CD4-positive, alpha-beta T cell (primary cell): Measurements from ENCODE around the gene CACNA2D2. TPM values are rescaled to one million over a fixed set of nuclear protein-coding genes. Genes with fewer than 3 reads are reported as not detected.

Experiments
- ATAC-seq: fragments of 200-7000 bp; cut with Tn5 transposase; one replicate; pipeline ENCODE4 v1.10.0; 2022; ENCODE audit warnings: mild to moderate bottlenecking; ENCODE audit not compliant: poor library complexity
- CTCF ChIA-PET: fragments of 350-600 bp; sonication (Branson Sonifier 250); formaldehyde crosslinking; loops from one replicate; lab custom pipeline; 2021; ENCODE audit warnings: antibody characterized with exemption, inconsistent platforms; lab: Charles Lee
- POLR2A ChIA-PET: fragments of 350-600 bp; sonication (Branson Sonifier 250); formaldehyde crosslinking; loops from one replicate; lab custom pipeline; 2021; ENCODE audit warnings: antibody characterized with exemption, inconsistent platforms; lab: Charles Lee
- DNase-seq, 14 experiments: peaks; one replicate each; pipeline ENCODE4 v3.0.0-alpha.2; 2013 to 2020; ENCODE audit warnings: mixed read lengths in 2 of 14
- H3K27ac ChIP-seq, 2 donors: one replicate each; pipeline versions ENCODE4 v1.5.1 to v1.7.0; 2013; ENCODE audit warnings: low read length in 2 of 2, low read depth in 1 of 2, mild to moderate bottlenecking in 1 of 2
- H3K27me3 ChIP-seq, 2 experiments: 1 replicate in 1 of 2; 2 replicates in 1 of 2; pipeline versions ENCODE4 v1.6.1 to v1.7.0; 2013; ENCODE audit warnings: low read length in 2 of 2, control low read depth in 1 of 2, mild to moderate bottlenecking in 1 of 2, moderate library complexity in 1 of 2; ENCODE audit not compliant: insufficient read depth in 2 of 2, control insufficient read depth in 1 of 2
- H3K36me3 ChIP-seq: one replicate; pipeline ENCODE4 v1.6.1; 2013; ENCODE audit warnings: low read length, control low read depth; ENCODE audit not compliant: insufficient read depth
- H3K4me1 ChIP-seq: one replicate; pipeline ENCODE4 v1.6.1; 2013; ENCODE audit warnings: low read length, control low read depth; ENCODE audit not compliant: insufficient read depth
- H3K4me3 ChIP-seq: one replicate; pipeline ENCODE4 v1.5.1; 2013; ENCODE audit warnings: mild to moderate bottlenecking, low read length, moderate library complexity
- H3K9me3 ChIP-seq, 2 experiments: 1 replicate in 1 of 2; 2 replicates in 1 of 2; pipeline versions ENCODE4 v1.6.1 to v1.7.0; 2013; ENCODE audit warnings: low read length in 2 of 2, mild to moderate bottlenecking in 2 of 2, control low read depth in 1 of 2, moderate library complexity in 1 of 2; ENCODE audit not compliant: control insufficient read depth in 1 of 2, insufficient read depth in 1 of 2
- H3K27ac Mint-ChIP-seq: one replicate; pipeline ENCODE4 v1.8.0; 2020; ENCODE audit warnings: mixed read lengths
- H3K27me3 Mint-ChIP-seq: one replicate; pipeline ENCODE4 v1.8.0; 2021; ENCODE audit warnings: mixed read lengths
- H3K36me3 Mint-ChIP-seq: one replicate; pipeline ENCODE4 v1.8.0; 2021; ENCODE audit warnings: low read depth, mixed read lengths
- H3K4me1 Mint-ChIP-seq: one replicate; pipeline ENCODE4 v1.8.0; 2021; ENCODE audit warnings: low read depth, mixed read lengths
- H3K4me3 Mint-ChIP-seq: one replicate; pipeline ENCODE4 v1.8.0; 2020; ENCODE audit warnings: mild to moderate bottlenecking, mixed read lengths
- H3K9me3 Mint-ChIP-seq: one replicate; pipeline ENCODE4 v1.8.0; 2020; ENCODE audit warnings: mixed read lengths
- intact Hi-C, 2 experiments: fragments of 100-400 bp; cut with DNase I in 1 of 2; cut with micrococcal nuclease in 1 of 2; formaldehyde crosslinking; loops; one replicate each; pipeline versions ENCODE4 v1.15.1 to v1.9.0; 2023 to 2025; cut with DNase I, micrococcal nuclease
- total RNA-seq, 174 experiments: library from RNA in 2 of 174; stranded (reverse) in 2 of 174; gene quantifications; one replicate each; pipeline ENCODE4 v1.2.3 and lab custom pipeline; 2021 to 2026
- TF ChIP-seq, protein P1 (sequence below): fragments of 200-600 bp; IDR thresholded peaks from one replicate; pipeline ENCODE4 v1.8.0; 2022; ENCODE audit warnings: antibody characterized with exemption, mild to moderate bottlenecking

CACNA2D2 gene
- total RNA-seq, 2 experiments from 2014 or later = 2.5 to 3.8 TPM

DNA sequence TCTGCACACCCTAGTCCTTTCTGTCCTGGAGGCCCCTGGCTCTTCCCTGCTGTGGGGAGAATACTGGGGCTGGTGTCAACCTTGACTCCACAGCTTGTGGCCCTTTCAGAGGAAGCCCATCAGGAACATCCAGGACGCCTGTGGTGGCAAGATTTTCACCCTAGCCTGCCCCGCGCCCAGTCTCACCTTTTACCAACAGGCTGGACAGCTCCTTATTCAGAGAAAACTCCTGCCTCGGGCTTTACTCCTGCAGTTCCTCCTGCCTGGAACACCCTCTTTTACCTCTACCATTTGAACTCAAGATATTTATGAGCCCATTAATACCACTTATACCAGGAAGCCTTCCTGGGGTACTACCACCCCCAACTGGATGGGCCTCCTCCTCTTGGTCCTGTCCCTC, 2.7 kb upstream of the CACNA2D2 start:
- H3K27ac Mint-ChIP-seq = no peak overlapping the region
- TF ChIP-seq, protein P1, sequence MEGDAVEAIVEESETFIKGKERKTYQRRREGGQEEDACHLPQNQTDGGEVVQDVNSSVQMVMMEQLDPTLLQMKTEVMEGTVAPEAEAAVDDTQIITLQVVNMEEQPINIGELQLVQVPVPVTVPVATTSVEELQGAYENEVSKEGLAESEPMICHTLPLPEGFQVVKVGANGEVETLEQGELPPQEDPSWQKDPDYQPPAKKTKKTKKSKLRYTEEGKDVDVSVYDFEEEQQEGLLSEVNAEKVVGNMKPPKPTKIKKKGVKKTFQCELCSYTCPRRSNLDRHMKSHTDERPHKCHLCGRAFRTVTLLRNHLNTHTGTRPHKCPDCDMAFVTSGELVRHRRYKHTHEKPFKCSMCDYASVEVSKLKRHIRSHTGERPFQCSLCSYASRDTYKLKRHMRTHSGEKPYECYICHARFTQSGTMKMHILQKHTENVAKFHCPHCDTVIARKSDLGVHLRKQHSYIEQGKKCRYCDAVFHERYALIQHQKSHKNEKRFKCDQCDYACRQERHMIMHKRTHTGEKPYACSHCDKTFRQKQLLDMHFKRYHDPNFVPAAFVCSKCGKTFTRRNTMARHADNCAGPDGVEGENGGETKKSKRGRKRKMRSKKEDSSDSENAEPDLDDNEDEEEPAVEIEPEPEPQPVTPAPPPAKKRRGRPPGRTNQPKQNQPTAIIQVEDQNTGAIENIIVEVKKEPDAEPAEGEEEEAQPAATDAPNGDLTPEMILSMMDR = no peak
- CTCF ChIA-PET = no interaction called here

GRCh38 chr3:50504681-50505080, 1.2 kb upstream of the CACNA2D2 start:
- Mint-ChIP-seq H3K36me3 (no peaks in the 10 kb centered on the region), H3K27me3 (peaks cover 16% of the 10 kb centered on the region), H3K9me3 (no peaks in the 10 kb centered on the region), H3K4me3 (peak overlapping the region; percentile 70), H3K27ac (no peak overlapping the region), H3K4me1 (peaks cover 6% of the 10 kb centered on the region)
- Histone ChIP-seq H3K9me3 (no peaks in the 10 kb centered on the region), H3K4me1 (peaks cover 16% of the 10 kb centered on the region), H3K27ac (no peak overlapping the region), H3K4me3 (no peak overlapping the region), H3K27me3 (peaks cover 3 to 17% of the 10 kb centered on the region in 2 experiments), H3K36me3 (no peaks in the 10 kb centered on the region)
- TF ChIP-seq, protein P1 = no peak
- ChIA-PET POLR2A (interaction anchor here (0.8 to 1.2 kb wide), 2 partner anchors 11 to 65 kb away, joined by 3 to 4 read pairs; partner anchors contain the start of gene HEMK1), CTCF (no interaction called here)
- no peak for DNase-seq
- intact Hi-C loops = loop anchor here (5.0 to 10.0 kb wide), 3 partner anchors 67 to 1820 kb away; partner anchors contain the start of gene NCKIPSD (in 1 of the 2)
- ATAC-seq = no peak

More for the DNA sequence above, 2.7 kb upstream of the CACNA2D2 start:
- no peaks in the 10 kb centered on the region for H3K36me3 Mint-ChIP-seq
- no peaks in the 10 kb centered on the region for H3K9me3 Mint-ChIP-seq
- ATAC-seq = no peak
- Histone ChIP-seq H3K27me3 (peaks cover 0 to 9% of the 10 kb centered on the region in 2 experiments), H3K36me3 (no peaks in the 10 kb centered on the region), H3K4me3 (no peak overlapping the region), H3K9me3 (no peaks in the 10 kb centered on the region), H3K4me1 (peaks cover 16% of the 10 kb centered on the region), H3K27ac (no peak overlapping the region)
- no peak for DNase-seq
- POLR2A ChIA-PET = no interaction called here
- peaks cover 6% of the 10 kb centered on the region for H3K4me1 Mint-ChIP-seq
- peak overlapping the region; percentile 11 for H3K4me3 Mint-ChIP-seq
- H3K27me3 Mint-ChIP-seq = peaks cover 8% of the 10 kb centered on the region
- intact Hi-C loops = loop anchor here in 1 of 2 experiments (10.0 kb wide), 1 partner anchor 1821 kb away; the partner anchor contains the start of gene NCKIPSD

DNA sequence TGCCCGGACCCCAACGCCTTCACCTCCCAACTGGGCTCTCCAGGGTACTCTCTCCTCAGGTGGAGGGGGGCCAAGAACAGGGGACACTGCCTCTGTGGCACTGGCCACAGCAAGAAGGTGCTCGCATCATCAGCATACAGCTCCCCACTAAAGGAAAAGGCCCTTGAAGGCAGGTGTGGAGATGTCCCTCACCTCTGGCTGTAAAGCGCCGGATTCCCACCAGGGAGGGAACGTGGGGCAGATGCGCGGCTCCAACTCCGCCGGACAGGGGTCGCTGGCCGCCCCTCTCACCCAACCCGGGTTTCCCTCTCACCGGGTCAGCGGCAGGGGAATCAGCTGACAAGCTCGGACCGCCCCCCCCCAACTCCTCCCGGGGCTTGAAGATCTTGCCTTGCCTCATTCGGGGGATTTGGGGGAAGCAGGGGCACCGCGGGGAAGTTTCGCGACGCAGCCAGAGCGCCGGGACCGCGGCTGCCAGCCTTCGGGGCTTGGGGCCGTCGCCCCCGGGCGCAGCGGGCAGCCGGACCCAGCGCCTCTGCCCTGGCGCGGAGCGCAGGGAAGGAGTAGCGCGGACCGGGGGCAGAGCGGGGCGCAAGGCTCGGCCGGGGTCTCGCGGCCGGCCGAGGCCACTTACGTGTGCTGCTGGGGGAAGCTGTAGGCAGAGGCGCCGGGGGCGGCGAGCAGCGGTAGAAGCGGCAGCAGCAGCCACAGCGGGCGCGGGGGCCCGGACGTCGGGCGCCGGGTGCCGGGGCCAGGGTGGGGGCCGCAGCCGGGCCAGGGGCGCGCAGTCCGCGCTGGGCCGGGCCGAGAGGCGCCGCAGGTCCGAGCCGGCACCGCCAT, 630 bp downstream of the CACNA2D2 start:
- no peak overlapping the region for H3K27ac ChIP-seq
- CTCF ChIA-PET = no interaction called here
- Mint-ChIP-seq H3K27ac (no peak overlapping the region), H3K4me3 (peak overlapping the region; percentile 83), H3K9me3 (no peaks in the 10 kb centered on the region), H3K27me3 (peaks cover 25% of the 10 kb centered on the region), H3K36me3 (no peaks in the 10 kb centered on the region), H3K4me1 (peaks cover 6% of the 10 kb centered on the region)
- intact Hi-C loops = loop anchor here (5.0 to 10.0 kb wide), 3 partner anchors 66 to 1818 kb away; partner anchors contain the start of gene NCKIPSD (in 1 of the 2)
- POLR2A ChIA-PET = interaction anchor here (0.7 to 1.5 kb wide), 5 partner anchors 53 to 165 kb away, joined by 3 to 5 read pairs (median 4); partner anchors contain the start of genes HEMK1 and MAPKAPK3
- DNase-seq (peak in 5 of 14 experiments; percentile 2 to 39 (median 20)), ATAC-seq (peak; percentile 22)
- H3K36me3 ChIP-seq = no peaks in the 10 kb centered on the region
- H3K27me3 ChIP-seq = peaks cover 3 to 17% of the 10 kb centered on the region in 2 experiments
- H3K4me1 ChIP-seq = peaks cover 16% of the 10 kb centered on the region
- TF ChIP-seq, protein P1 = no peak
- H3K4me3 ChIP-seq = peak overlapping the region; percentile 48
- H3K9me3 ChIP-seq = no peaks in the 10 kb centered on the region
